ENCODE data around the gene CHST11. TPM values are rescaled to one million over a fixed set of nuclear protein-coding genes. Genes with fewer than 3 reads are reported as not detected.

CHST11 gene
- total RNA-seq, 2 experiments from 2014 or later = 53.4 to 53.6 TPM

DNA sequence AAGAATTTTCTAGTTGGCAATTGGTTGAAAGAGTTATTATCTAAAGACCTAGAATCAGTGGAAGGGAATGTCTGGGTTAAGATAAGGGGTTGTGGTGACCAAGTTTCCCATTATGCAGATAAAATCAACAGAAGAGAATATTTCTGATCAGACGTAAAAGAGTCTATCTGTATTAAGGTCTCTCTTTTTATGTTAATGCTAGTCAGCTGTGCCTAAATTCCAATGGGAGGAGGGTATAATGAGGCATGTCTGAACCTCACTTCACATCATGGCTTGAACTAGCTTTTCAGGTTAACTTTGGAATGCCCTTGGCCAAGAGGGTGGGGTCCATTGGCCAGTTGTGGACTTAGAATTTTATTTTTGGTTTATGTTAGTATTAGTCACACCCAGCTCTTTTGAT, 34.3 kb upstream of the CHST11 start:
- no peaks in the 10 kb centered on the region for H3K9me3 Mint-ChIP-seq
- no peaks in the 10 kb centered on the region for H3K27me3 Mint-ChIP-seq
- H3K36me3 Mint-ChIP-seq (ENCODE audit: low read depth) = no peaks in the 10 kb centered on the region
- H3K4me3 ChIP-seq (ENCODE audit: low read length) = no peak overlapping the region
- no peaks in the 10 kb centered on the region for H3K9me3 ChIP-seq (ENCODE audit: control insufficient read depth in 1 of 2, insufficient read depth in 1 of 2, low read length in 2 of 2)
- DNase-seq (no peak), ATAC-seq (ENCODE audit: poor library complexity) (no peak)
- intact Hi-C loops (cut with DNase I, micrococcal nuclease) = no loop called here
- H3K27me3 ChIP-seq (ENCODE audit: control insufficient read depth in 1 of 2, insufficient read depth in 2 of 2, low read length in 2 of 2) = no peaks in the 10 kb centered on the region
- no peak for TF ChIP-seq CTCF (IDR thresholded peaks at IDR 0.05)
- CTCF ChIA-PET = no interaction called here
- no peak overlapping the region for H3K27ac Mint-ChIP-seq
- no peaks in the 10 kb centered on the region for H3K4me1 Mint-ChIP-seq (ENCODE audit: low read depth)
- no peaks in the 10 kb centered on the region for H3K36me3 ChIP-seq (ENCODE audit: insufficient read depth, low read length)
- H3K27ac ChIP-seq (ENCODE audit: low read depth in 1 of 2, low read length in 2 of 2) = no peak overlapping the region
- no peaks in the 10 kb centered on the region for H3K4me1 ChIP-seq (ENCODE audit: insufficient read depth, low read length)
- POLR2A ChIA-PET = no interaction called here
- no peak overlapping the region for H3K4me3 Mint-ChIP-seq

GRCh38 chr12:104423273-104423672, 33.5 kb upstream of the CHST11 start:
- no peaks in the 10 kb centered on the region for H3K36me3 Mint-ChIP-seq (ENCODE audit: low read depth)
- Histone ChIP-seq H3K4me1 (ENCODE audit: insufficient read depth, low read length) (no peaks in the 10 kb centered on the region), H3K27ac (ENCODE audit: low read depth in 1 of 2, low read length in 2 of 2) (no peak overlapping the region), H3K9me3 (ENCODE audit: control insufficient read depth in 1 of 2, insufficient read depth in 1 of 2, low read length in 2 of 2) (peaks cover 0 to 4% of the 10 kb centered on the region in 2 experiments), H3K4me3 (ENCODE audit: low read length) (no peak overlapping the region), H3K27me3 (ENCODE audit: control insufficient read depth in 1 of 2, insufficient read depth in 2 of 2, low read length in 2 of 2) (no peaks in the 10 kb centered on the region), H3K36me3 (ENCODE audit: insufficient read depth, low read length) (no peaks in the 10 kb centered on the region)
- CTCF ChIA-PET = no interaction called here
- no peak for DNase-seq
- intact Hi-C loops (cut with DNase I, micrococcal nuclease) = no loop called here
- H3K4me1 Mint-ChIP-seq (ENCODE audit: low read depth) = no peaks in the 10 kb centered on the region
- no peak overlapping the region for H3K4me3 Mint-ChIP-seq
- no peak for TF ChIP-seq CTCF (IDR thresholded peaks at IDR 0.05)
- H3K27me3 Mint-ChIP-seq = no peaks in the 10 kb centered on the region
- ATAC-seq (ENCODE audit: poor library complexity) = no peak
- no peaks in the 10 kb centered on the region for H3K9me3 Mint-ChIP-seq
- no peak overlapping the region for H3K27ac Mint-ChIP-seq
- POLR2A ChIA-PET = no interaction called here

- Mint-ChIP-seq H3K27me3 (no peaks in the 10 kb centered on the region), H3K36me3 (ENCODE audit: low read depth) (no peaks in the 10 kb centered on the region), H3K9me3 (no peaks in the 10 kb centered on the region), H3K4me3 (no peak overlapping the region), H3K27ac (no peak overlapping the region), H3K4me1 (ENCODE audit: low read depth) (no peaks in the 10 kb centered on the region)
- ATAC-seq (ENCODE audit: poor library complexity) (no peak), DNase-seq (no peak)
- TF ChIP-seq CTCF (IDR thresholded peaks at IDR 0.05) = no peak
- Histone ChIP-seq H3K4me1 (ENCODE audit: insufficient read depth, low read length) (no peaks in the 10 kb centered on the region), H3K36me3 (ENCODE audit: insufficient read depth, low read length) (no peaks in the 10 kb centered on the region), H3K9me3 (ENCODE audit: control insufficient read depth in 1 of 2, insufficient read depth in 1 of 2, low read length in 2 of 2) (peaks cover 0 to 5% of the 10 kb centered on the region in 2 experiments), H3K4me3 (ENCODE audit: low read length) (no peak overlapping the region), H3K27me3 (ENCODE audit: control insufficient read depth in 1 of 2, insufficient read depth in 2 of 2, low read length in 2 of 2) (no peaks in the 10 kb centered on the region), H3K27ac (ENCODE audit: low read depth in 1 of 2, low read length in 2 of 2) (no peak overlapping the region)
- ChIA-PET CTCF (no interaction called here), POLR2A (no interaction called here)
- intact Hi-C loops (cut with DNase I, micrococcal nuclease) = no loop called here
Measured at GRCh38 chr12:104423809-104424208, 32.9 kb upstream of the CHST11 start.

Measured in CD4-positive, alpha-beta T cell (primary cell).